Ectodermal cell (in vitro differentiated cells): Measurements from ENCODE around the gene PAM.
"Not testable (repeated sequence)": the region's sequence is repeated elsewhere in the genome, so short reads cannot be mapped to it uniquely, and the experiment has no call there.

Experiments
- H3K27ac ChIP-seq: 2 replicates; pipeline ENCODE4 v1.7.0; 2013; ENCODE audit warnings: mild to moderate bottlenecking, low read depth, low read length; ENCODE audit not compliant: insufficient read depth, poor library complexity, severe bottlenecking
- H3K27me3 ChIP-seq: 2 replicates; pipeline ENCODE4 v1.7.0; 2013; ENCODE audit warnings: mild to moderate bottlenecking, low read length; ENCODE audit not compliant: insufficient read depth, control insufficient read depth, poor library complexity, severe bottlenecking
- H3K36me3 ChIP-seq: one replicate; pipeline ENCODE4 v1.7.0; 2013; ENCODE audit warnings: low read length; ENCODE audit not compliant: control insufficient read depth, insufficient read depth
- H3K4me1 ChIP-seq: one replicate; pipeline ENCODE4 v1.7.0; 2013; ENCODE audit warnings: low read length; ENCODE audit not compliant: control insufficient read depth, insufficient read depth
- H3K4me3 ChIP-seq: 2 replicates; pipeline ENCODE4 v1.7.0; 2013; ENCODE audit warnings: low read depth, low read length, control low read depth; ENCODE audit not compliant: insufficient read depth
- H3K9me3 ChIP-seq: 2 replicates; pipeline ENCODE4 v1.7.0; 2013; ENCODE audit warnings: mild to moderate bottlenecking, low read length, moderate library complexity; ENCODE audit not compliant: control insufficient read depth
- WGBS, 2 experiments: methylation state at CpG; one replicate each; pipeline ENCODE4 v1.1.7; 2013; ENCODE audit warnings: missing lambda C conversion rate in 2 of 2; 5-methylcytosine and 5-hydroxymethylcytosine counted together

Gene PAM

DNA sequence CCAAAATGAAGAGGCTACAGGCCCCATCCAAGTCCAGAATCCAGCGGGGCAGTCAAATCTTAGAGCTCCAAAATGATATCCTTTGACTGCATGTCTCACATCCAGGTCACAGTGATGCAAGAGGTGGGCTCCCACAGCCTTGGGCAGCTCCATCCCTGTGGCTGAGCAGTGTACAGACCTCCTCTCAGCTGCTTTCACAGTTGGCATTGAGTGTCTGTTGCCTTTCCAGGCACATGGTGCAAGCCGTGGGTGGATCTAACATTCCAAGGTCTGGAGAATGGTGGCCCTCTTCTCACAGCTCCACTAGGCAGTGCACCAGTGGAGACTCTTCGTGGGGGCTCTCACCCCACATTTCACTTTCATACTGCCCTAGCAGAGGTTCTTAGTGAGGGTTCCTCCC, 244.1 kb downstream of the PAM start:
- Histone ChIP-seq H3K27me3 (no peaks in the 10 kb centered on the region), H3K27ac (no peak overlapping the region), H3K4me1 (no peaks in the 10 kb centered on the region), H3K4me3 (no peak overlapping the region), H3K36me3 (peaks cover 6% of the 10 kb centered on the region), H3K9me3 (no peaks in the 10 kb centered on the region)
- 93% methylated on average over 3 of the region's 3 CpGs for WGBS, 2 experiments

DNA sequence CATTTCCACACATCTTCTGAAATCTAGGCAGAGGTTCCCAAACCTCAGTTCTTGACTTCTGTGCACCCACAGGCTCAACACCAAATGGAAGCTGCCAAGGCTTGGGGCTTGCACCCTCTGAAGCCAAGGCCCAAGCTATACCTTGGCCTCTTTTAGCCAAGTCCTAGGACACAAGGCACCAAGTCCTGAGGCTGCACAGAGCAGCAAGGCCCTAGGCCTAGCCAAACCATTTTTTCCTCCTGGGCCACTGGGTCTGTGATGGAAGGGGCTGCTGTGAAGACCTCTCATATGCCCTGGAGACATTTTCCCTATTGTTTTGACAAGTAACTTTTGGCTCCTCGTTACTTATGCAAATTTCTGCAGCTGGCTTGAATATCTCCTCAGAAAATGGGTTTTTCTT, 244.5 kb downstream of the PAM start:
- H3K4me3 ChIP-seq, H3K4me1 ChIP-seq, H3K27ac ChIP-seq, H3K27me3 ChIP-seq, H3K36me3 ChIP-seq, H3K9me3 ChIP-seq: not testable (repeated sequence)
- 92 to 93% methylated on average over 1 of the region's 1 CpG for WGBS, 2 experiments

GRCh38 chr5:103000089-103000488, 245.0 kb downstream of the PAM start:
- no peaks in the 10 kb centered on the region for H3K4me1 ChIP-seq
- H3K9me3 ChIP-seq, result no peaks in the 10 kb centered on the region
- H3K27ac ChIP-seq, result no peak overlapping the region
- no peak overlapping the region for H3K4me3 ChIP-seq
- no peaks in the 10 kb centered on the region for H3K27me3 ChIP-seq
- H3K36me3 ChIP-seq, result peaks cover 6% of the 10 kb centered on the region

DNA sequence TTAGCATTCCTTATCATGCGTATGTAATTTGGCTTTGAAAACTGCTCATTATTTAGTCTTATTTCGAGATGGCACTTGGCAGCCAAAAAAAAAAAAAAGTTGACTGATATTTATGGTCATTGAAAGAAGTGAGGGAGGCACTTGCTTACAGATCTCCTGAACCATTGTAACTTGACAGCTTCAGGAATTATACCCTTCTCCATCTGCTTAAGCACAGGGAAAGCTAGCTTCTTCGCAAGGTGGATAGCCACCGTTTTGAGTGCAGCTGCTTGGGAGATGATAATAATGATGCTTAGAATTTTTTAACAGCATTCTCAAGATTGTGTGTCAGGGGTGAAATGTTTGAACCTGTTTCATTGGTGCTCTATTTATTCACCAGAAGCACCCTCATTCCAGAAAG, 248.8 kb downstream of the PAM start:
- H3K4me3 ChIP-seq, result no peak overlapping the region
- no peaks in the 10 kb centered on the region for H3K4me1 ChIP-seq
- no peaks in the 10 kb centered on the region for H3K9me3 ChIP-seq
- 96 to 99% methylated on average over 4 of the region's 4 CpGs for WGBS, 2 experiments
- H3K27ac ChIP-seq, result no peak overlapping the region
- H3K36me3 ChIP-seq, result peaks cover 10% of the 10 kb centered on the region
- no peaks in the 10 kb centered on the region for H3K27me3 ChIP-seq

- Histone ChIP-seq H3K9me3 (no peaks in the 10 kb centered on the region), H3K27ac (no peak overlapping the region), H3K27me3 (no peaks in the 10 kb centered on the region), H3K4me3 (no peak overlapping the region), H3K4me1 (no peaks in the 10 kb centered on the region), H3K36me3 (peaks cover 14% of the 10 kb centered on the region)
Observed at GRCh38 chr5:103005276-103005675, 250.2 kb downstream of the PAM start.

- H3K4me1 ChIP-seq, result no peaks in the 10 kb centered on the region
- no peaks in the 10 kb centered on the region for H3K9me3 ChIP-seq
- H3K4me3 ChIP-seq, result no peak overlapping the region
- no peak overlapping the region for H3K27ac ChIP-seq
- 67% methylated on average over 1 of the region's 1 CpG; no CpG with 5 or more reads in 1 of the 2 experiments for WGBS, 2 experiments
- H3K27me3 ChIP-seq, result no peaks in the 10 kb centered on the region
- H3K36me3 ChIP-seq, result peaks cover 21% of the 10 kb centered on the region
Observed at GRCh38 chr5:103006921-103007320, 251.8 kb downstream of the PAM start.

GRCh38 chr5:103010168-103010567, 255.1 kb downstream of the PAM start:
- 93 to 94% methylated on average over 2 of the region's 2 CpGs for WGBS, 2 experiments
- no peaks in the 10 kb centered on the region for H3K9me3 ChIP-seq
- peaks cover 30% of the 10 kb centered on the region for H3K36me3 ChIP-seq
- no peak overlapping the region for H3K27ac ChIP-seq
- no peaks in the 10 kb centered on the region for H3K27me3 ChIP-seq
- H3K4me3 ChIP-seq, result no peak overlapping the region
- H3K4me1 ChIP-seq, result no peaks in the 10 kb centered on the region

GRCh38 chr5:103013933-103014552, 258.9 kb downstream of the PAM start:
- H3K9me3 ChIP-seq, result no peaks in the 10 kb centered on the region
- 74 to 100% methylated on average over 1 of the region's 1 CpG for WGBS, 2 experiments
- H3K27me3 ChIP-seq, result no peaks in the 10 kb centered on the region

GRCh38 chr5:103014983-103015382, 259.9 kb downstream of the PAM start:
- Histone ChIP-seq H3K9me3 (no peaks in the 10 kb centered on the region), H3K27me3 (no peaks in the 10 kb centered on the region), H3K36me3 (peaks cover 25% of the 10 kb centered on the region), H3K27ac (no peak overlapping the region), H3K4me1 (no peaks in the 10 kb centered on the region), H3K4me3 (no peak overlapping the region)
- WGBS, 2 experiments, result 96 to 98% methylated on average over 2 of the region's 2 CpGs

More at GRCh38 chr5:103013933-103014552, 258.9 kb downstream of the PAM start:
- Histone ChIP-seq H3K4me3 (no peak overlapping the region), H3K36me3 (peaks cover 29% of the 10 kb centered on the region), H3K4me1 (no peaks in the 10 kb centered on the region), H3K27ac (no peak overlapping the region)

DNA sequence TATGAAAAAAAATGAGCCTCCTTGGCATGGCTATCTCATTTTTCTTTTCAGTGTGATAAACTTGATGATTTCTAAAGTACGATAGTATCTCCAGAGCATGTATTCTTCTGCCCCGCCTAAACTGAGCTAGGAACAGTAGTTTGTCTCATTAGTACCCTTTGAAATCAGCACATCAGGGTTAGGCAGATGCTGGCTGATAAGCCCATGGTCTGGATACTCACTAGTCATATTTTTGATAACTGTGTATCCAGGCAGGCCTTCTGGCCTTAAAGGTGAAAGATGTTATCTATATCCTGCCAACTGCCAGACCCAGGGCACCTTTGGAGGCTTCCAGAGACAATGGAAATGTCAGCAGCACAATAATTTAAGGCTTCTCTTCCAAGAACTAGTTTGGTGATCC, 261.1 kb downstream of the PAM start:
- Histone ChIP-seq H3K27me3 (no peaks in the 10 kb centered on the region), H3K4me3 (no peak overlapping the region), H3K9me3 (no peaks in the 10 kb centered on the region), H3K27ac (no peak overlapping the region), H3K36me3 (peaks cover 20% of the 10 kb centered on the region), H3K4me1 (no peaks in the 10 kb centered on the region)
- WGBS, 2 experiments, result 92 to 97% methylated on average over 2 of the region's 2 CpGs

DNA sequence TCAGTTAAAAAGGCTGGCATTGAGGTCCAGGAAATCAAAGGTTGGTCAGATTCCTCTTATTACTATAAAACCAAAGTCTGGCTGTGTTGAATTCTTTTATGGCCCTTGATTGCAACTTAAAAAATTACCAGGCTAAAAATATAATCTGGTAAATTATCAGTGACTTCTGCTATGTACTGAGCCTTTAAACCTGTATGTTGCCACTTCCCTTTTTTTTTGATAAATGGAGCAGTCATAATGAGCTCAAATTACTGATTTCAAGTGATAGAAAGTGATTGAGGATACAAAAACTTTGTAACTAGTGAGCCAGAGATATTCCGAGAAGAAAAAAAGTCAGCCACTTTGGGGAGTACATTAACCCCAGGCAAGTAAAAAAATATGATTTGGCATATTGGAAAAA, 264.7 kb downstream of the PAM start:
- WGBS, 2 experiments, result 96 to 97% methylated on average over 1 of the region's 1 CpG
- no peaks in the 10 kb centered on the region for H3K9me3 ChIP-seq
- H3K27me3 ChIP-seq, result no peaks in the 10 kb centered on the region
- H3K4me1 ChIP-seq, result no peaks in the 10 kb centered on the region
- H3K4me3 ChIP-seq, result no peak overlapping the region
- H3K36me3 ChIP-seq, result peaks cover 6% of the 10 kb centered on the region
- H3K27ac ChIP-seq, result no peak overlapping the region
